Common myeloid progenitor, CD34-positive (primary cell): ENCODE results near the gene PNMA6E.

Experiments used
- CTCF ChIA-PET: fragments of 350-600 bp; sonication (Branson Sonifier 250); formaldehyde crosslinking; loops from one replicate; lab custom pipeline; 2021; ENCODE audit warnings: antibody characterized with exemption; lab: Charles Lee
- POLR2A ChIA-PET: fragments of 350-600 bp; sonication (Branson Sonifier 250); formaldehyde crosslinking; loops from one replicate; lab custom pipeline; 2021; ENCODE audit warnings: antibody characterized with exemption; lab: Charles Lee
- DNase-seq, 3 donors: peaks; one replicate each; pipeline versions ENCODE4 v3.0.0 to v3.0.0-alpha.2; 2013
- H3K27ac ChIP-seq, 2 experiments: 1 replicate in 1 of 2; 2 replicates in 1 of 2; pipeline ENCODE4 v1.7.0; 2013; ENCODE audit warnings: inconsistent platforms in 2 of 2, low read length in 2 of 2, mild to moderate bottlenecking in 2 of 2, low read depth in 1 of 2, moderate library complexity in 1 of 2; ENCODE audit not compliant: severe bottlenecking in 2 of 2, insufficient read depth in 1 of 2, poor library complexity in 1 of 2
- H3K27me3 ChIP-seq, 5 experiments: replicated peaks in 2 of 5; 1 replicate in 3 of 5; 2 replicates in 2 of 5; pipeline versions ENCODE4 v1.6.1 to v1.7.0; 2013; ENCODE audit warnings: low read length in 4 of 5, mild to moderate bottlenecking in 2 of 5, moderate library complexity in 2 of 5, inconsistent platforms in 1 of 5; ENCODE audit not compliant: insufficient read depth in 5 of 5, control insufficient read depth in 4 of 5
- H3K36me3 ChIP-seq, 4 experiments: 1 replicate in 2 of 4; 2 replicates in 2 of 4; pipeline versions ENCODE4 v1.6.1 to v1.7.0; 2013; ENCODE audit warnings: low read length in 3 of 4, control low read depth in 1 of 4, mild to moderate bottlenecking in 1 of 4; ENCODE audit not compliant: control insufficient read depth in 4 of 4, insufficient read depth in 4 of 4
- H3K4me1 ChIP-seq, 4 experiments: 1 replicate in 3 of 4; 2 replicates in 1 of 4; pipeline versions ENCODE4 v1.6.1 to v1.7.1; 2013; ENCODE audit warnings: low read length in 3 of 4, mild to moderate bottlenecking in 3 of 4, control low read depth in 1 of 4, inconsistent platforms in 1 of 4, moderate library complexity in 1 of 4; ENCODE audit not compliant: control insufficient read depth in 4 of 4, insufficient read depth in 4 of 4; ENCODE audit errors: control extremely low read depth in 1 of 4
- H3K4me3 ChIP-seq, 7 experiments: 1 replicate in 4 of 7; 2 replicates in 3 of 7; pipeline versions ENCODE4 v1.5.1 to v1.7.0; 2013; ENCODE audit warnings: mild to moderate bottlenecking in 7 of 7, low read length in 6 of 7, moderate library complexity in 6 of 7, inconsistent platforms in 2 of 7, low read depth in 2 of 7, control low read depth in 1 of 7; ENCODE audit not compliant: insufficient read depth in 4 of 7, control insufficient read depth in 1 of 7; ENCODE audit errors: extremely low read depth in 1 of 7
- H3K9me3 ChIP-seq, 5 experiments: 1 replicate in 4 of 5; 2 replicates in 1 of 5; pipeline versions ENCODE4 v1.6.1 to v1.7.1; 2013; ENCODE audit warnings: low read length in 4 of 5, mild to moderate bottlenecking in 2 of 5, inconsistent platforms in 1 of 5, low read depth in 1 of 5, moderate library complexity in 1 of 5; ENCODE audit not compliant: control insufficient read depth in 4 of 5, insufficient read depth in 2 of 5; ENCODE audit errors: control extremely low read depth in 1 of 5
- WGBS: methylation state at CpG from one replicate; pipeline ENCODE4 v1.1.5; 2013; ENCODE audit not compliant: insufficient coverage; 5-methylcytosine and 5-hydroxymethylcytosine counted together

The PNMA6E gene

GRCh38 chrX:153413731-153414130, 12.6 kb upstream of the PNMA6E start:
- POLR2A ChIA-PET = no interaction called here

GRCh38 chrX:153412746-153413720, 11.9 kb upstream of the PNMA6E start:
- H3K4me1 ChIP-seq = peaks cover 2 to 19% (median 9%) of the 10 kb centered on the region in 4 experiments
- POLR2A ChIA-PET = no interaction called here
- no peak for DNase-seq
- no peaks in the 10 kb centered on the region for H3K36me3 ChIP-seq
- CTCF ChIA-PET = interaction anchor here (1.2 to 1.5 kb wide), 2 partner anchors 10 kb away, joined by 3 read pairs; no protein-coding TSS in a partner anchor
- no peaks in the 10 kb centered on the region for H3K9me3 ChIP-seq
- WGBS = 88% methylated on average over 20 of the region's 23 CpGs
- H3K27me3 ChIP-seq = peaks cover 0 to 9% (median 0%) of the 10 kb centered on the region in 5 experiments
- H3K27ac ChIP-seq = no peak overlapping the region
- no peak overlapping the region for H3K4me3 ChIP-seq

More at GRCh38 chrX:153413731-153414130, 12.6 kb upstream of the PNMA6E start:
- H3K27ac ChIP-seq = no peak overlapping the region
- H3K27me3 ChIP-seq = peaks cover 0 to 9% (median 0%) of the 10 kb centered on the region in 5 experiments
- peaks cover 0 to 2% (median 0%) of the 10 kb centered on the region in 4 experiments for H3K36me3 ChIP-seq
- peaks cover 2 to 19% (median 9%) of the 10 kb centered on the region in 4 experiments for H3K4me1 ChIP-seq
- no peaks in the 10 kb centered on the region for H3K9me3 ChIP-seq
- no peak for DNase-seq
- CTCF ChIA-PET = interaction anchor here (1.2 to 1.5 kb wide), 2 partner anchors 10 kb away, joined by 3 read pairs; no protein-coding TSS in a partner anchor
- 87% methylated on average over 4 of the region's 11 CpGs for WGBS
- H3K4me3 ChIP-seq = no peak overlapping the region

GRCh38 chrX:153411988-153412574, 10.9 kb upstream of the PNMA6E start:
- peaks cover 0 to 9% (median 0%) of the 10 kb centered on the region in 5 experiments for H3K27me3 ChIP-seq
- ChIA-PET POLR2A (no interaction called here), CTCF (interaction anchor here (0.7 kb wide), 1 partner anchor 454 kb away, joined by 3 read pairs; no protein-coding TSS in a partner anchor)
- peaks cover 2 to 19% (median 9%) of the 10 kb centered on the region in 4 experiments for H3K4me1 ChIP-seq
- no peaks in the 10 kb centered on the region for H3K9me3 ChIP-seq
- DNase-seq = no peak
- 57% methylated on average over 12 of the region's 17 CpGs for WGBS
- no peak overlapping the region for H3K27ac ChIP-seq
- no peaks in the 10 kb centered on the region for H3K36me3 ChIP-seq
- H3K4me3 ChIP-seq = peak overlapping the region; percentile 21 to 70 (median 51)

GRCh38 chrX:153411255-153411987, 10.3 kb upstream of the PNMA6E start, which contains the start of gene ZFP92:
TSS of gene ZFP92 (plus strand) at chrX:153411472. CDS start at chrX:153418323, 6,851 bp downstream.
- no peak within 1 kb of the TSS for H3K27ac ChIP-seq
- 33% methylated on average over 47 of the region's 75 CpGs for WGBS
- no peaks in the 10 kb centered on the region for H3K9me3 ChIP-seq
- peaks cover 0 to 9% (median 0%) of the 10 kb centered on the region in 5 experiments for H3K27me3 ChIP-seq
- H3K4me1 ChIP-seq = peaks cover 2 to 19% (median 9%) of the 10 kb centered on the region in 4 experiments
- H3K36me3 ChIP-seq = no peaks in the 10 kb centered on the region
- POLR2A ChIA-PET = no interaction called here
- CTCF ChIA-PET = interaction anchor here (0.7 kb wide), 1 partner anchor 453 kb away, joined by 3 read pairs; no protein-coding TSS in a partner anchor
- peak within 1 kb of the TSS; percentile 26 to 70 (median 51) for H3K4me3 ChIP-seq
- peak; percentile 11 to 56 (median 56) for DNase-seq

GRCh38 chrX:153410888-153411254, 9.7 kb upstream of the PNMA6E start:
- no peak overlapping the region for H3K27ac ChIP-seq
- DNase-seq = no peak
- H3K4me1 ChIP-seq = peaks cover 2 to 19% (median 9%) of the 10 kb centered on the region in 4 experiments
- H3K27me3 ChIP-seq = peaks cover 0 to 9% (median 0%) of the 10 kb centered on the region in 5 experiments
- WGBS = 76% methylated on average over 12 of the region's 12 CpGs
- peak overlapping the region in 3 of 7 experiments; percentile 51 to 70 (median 61) for H3K4me3 ChIP-seq
- CTCF ChIA-PET = no interaction called here
- H3K36me3 ChIP-seq = no peaks in the 10 kb centered on the region
- POLR2A ChIA-PET = no interaction called here
- no peaks in the 10 kb centered on the region for H3K9me3 ChIP-seq

GRCh38 chrX:153410373-153410772, 9.2 kb upstream of the PNMA6E start:
- WGBS = 93% methylated on average over 13 of the region's 15 CpGs
- Histone ChIP-seq H3K27ac (no peak overlapping the region), H3K9me3 (no peaks in the 10 kb centered on the region), H3K36me3 (no peaks in the 10 kb centered on the region), H3K4me1 (peaks cover 2 to 22% (median 11%) of the 10 kb centered on the region in 4 experiments), H3K27me3 (peaks cover 0 to 9% (median 0%) of the 10 kb centered on the region in 5 experiments), H3K4me3 (no peak overlapping the region)
- ChIA-PET POLR2A (no interaction called here), CTCF (no interaction called here)
- no peak for DNase-seq
